Measurements from ENCODE around the gene SMAD7. TPM values are rescaled to one million over a fixed set of nuclear protein-coding genes. Genes with fewer than 3 reads are reported as not detected.

The SMAD7 gene
- polyA plus RNA-seq, 10 donors: 9.2 to 16.2 (median 10.4) TPM

DNA sequence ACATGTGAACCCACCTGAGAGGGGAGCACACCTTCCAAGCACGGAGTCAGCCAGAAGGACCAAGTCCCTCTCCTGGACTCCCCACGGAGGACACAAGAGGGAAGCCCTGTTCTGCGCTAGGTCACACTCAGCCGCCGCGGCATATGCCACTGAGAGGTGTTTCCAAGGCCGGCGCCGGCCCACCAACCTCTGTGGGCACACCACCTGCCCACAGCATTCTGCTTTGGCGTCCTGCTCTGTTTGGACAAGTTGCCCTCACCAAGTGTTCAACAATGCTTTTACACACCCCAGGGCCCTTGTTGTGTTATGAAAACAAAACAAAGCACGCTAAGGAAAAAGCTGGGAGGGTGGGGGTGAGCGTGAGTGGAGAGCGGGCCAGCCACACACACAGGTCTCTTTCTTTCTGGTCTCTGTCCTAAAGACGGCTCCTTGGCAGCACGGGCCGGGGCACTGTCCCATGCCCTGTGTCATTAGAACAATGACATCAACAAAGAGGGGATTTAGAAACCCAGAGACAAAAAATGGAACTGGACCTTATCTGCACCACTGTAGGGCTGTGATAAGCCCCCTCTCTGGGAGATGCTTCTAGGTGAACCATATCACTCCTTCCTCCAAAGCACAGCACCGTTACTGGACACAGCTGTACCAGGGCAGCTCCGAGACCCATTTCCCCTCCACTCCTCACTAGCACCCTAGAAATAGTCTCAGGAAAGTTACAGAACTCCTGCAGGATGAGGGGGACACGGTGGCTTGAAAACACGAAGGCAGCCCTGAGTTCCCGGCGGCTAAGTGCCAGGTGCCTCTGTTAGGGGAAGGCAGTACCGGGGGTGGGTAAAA lies 17.0 kb downstream of the SMAD7 start:
- no peak for DNase-seq

DNA sequence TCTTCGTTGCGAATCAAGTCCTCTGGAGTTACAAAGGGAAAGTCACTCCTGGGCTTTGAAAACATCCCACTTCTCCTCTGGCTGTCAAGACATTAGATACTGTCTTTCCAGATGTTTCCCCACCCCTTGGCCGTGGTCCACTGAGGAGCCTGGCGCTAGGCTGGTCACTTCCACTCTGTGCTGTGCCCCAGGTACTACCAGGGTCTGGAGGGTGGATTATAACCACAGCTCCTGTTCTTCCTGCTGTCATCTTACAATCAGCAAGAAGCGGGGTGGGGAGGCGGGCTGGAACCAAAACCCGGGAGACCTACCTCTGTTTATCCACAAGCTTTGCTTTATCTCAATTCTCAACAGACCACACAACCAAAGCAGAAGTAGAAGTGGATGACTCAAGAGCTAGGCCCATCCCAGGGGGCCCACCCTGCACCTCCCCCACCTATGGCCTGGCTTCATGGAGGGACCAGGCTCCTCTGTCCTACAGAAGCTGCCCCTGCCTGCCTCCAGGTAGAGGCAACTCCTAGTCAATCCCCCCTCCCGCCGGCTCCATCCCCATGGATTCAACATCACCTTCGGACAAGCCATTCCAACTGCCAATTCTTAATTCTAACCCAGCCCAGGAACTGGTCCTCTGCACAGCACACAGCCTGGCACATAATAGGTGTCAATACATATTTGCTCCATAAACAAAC lies 17.8 kb downstream of the SMAD7 start:
- DNase-seq: peak in 1 of 3 donors; percentile 70

DNA sequence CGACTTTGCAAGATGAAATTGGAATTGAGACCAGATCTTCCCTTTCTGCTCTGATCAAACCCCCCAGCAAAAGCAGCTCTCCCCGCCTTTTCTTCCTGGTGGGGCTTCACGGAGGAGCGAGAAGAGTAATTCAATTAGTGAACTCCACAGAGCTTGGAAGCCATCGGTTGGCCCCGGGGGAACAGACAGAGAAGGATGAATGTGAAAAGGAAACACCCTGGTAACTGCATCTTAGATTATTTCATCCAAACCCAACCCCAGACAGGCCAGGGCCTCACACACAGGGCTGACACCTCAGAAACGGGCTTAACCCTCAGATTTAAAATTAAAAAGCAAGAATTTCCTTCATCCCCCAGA lies 18.3 kb downstream of the SMAD7 start:
- DNase-seq: peak in 1 of 3 donors; percentile 61

DNA sequence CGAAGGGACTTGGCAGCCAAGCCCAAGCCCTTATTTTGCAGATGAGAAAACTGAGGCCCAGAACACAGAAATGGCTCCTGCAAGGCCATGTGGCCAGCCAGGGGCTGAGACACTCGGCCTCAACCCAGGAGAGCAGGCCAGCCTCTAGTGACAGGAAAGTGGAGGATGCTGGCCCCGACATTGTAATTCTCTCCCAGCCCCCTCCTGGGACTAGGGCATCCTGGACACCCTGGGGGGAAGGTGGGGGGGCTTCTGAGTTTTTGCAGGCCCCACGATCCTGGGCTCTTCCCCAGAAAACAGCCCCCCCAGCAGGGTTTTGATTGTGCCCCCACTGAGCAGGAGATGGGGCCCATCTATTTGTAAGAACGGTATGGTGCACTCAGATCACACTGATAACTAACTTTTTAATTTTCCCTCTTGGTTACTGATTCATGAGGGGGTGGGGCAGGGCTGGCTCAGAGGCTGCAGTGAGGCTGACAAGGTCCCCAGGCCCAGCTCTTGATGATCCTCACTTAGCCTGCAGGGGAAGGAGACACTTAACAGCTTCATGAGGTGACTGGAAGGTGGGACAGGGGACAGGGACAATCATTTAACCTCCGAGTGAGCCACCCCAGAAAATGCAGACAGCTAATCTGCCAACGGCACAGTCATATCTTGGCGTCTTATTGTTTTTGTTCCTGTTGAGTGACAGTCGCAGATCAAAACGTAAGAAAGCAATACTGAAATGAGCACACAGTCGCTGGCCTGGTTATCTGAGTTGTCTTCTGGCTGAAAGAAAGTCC lies 18.9 kb downstream of the SMAD7 start:
- DNase-seq: peak in 1 of 3 donors; percentile 57

DNA sequence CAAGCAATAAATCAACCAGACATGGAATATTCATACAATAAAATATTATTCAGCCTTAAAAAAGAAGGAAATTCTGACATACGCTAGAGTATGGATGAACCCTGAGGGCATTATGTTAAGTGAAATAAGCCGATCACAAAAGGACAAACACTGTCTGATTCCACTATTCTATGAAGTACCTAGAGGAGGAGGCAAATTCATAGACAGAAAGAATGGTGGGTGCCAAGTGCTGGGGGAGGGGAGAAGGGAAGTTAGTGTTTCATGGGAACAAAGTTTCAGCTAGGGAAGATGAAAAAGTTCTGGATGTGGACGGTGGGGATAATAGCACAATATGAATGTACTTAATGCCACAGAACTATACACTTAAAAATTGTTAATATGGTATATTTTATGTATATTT lies 19.8 kb downstream of the SMAD7 start:
- peak in 1 of 3 donors; percentile 15 for DNase-seq

DNA sequence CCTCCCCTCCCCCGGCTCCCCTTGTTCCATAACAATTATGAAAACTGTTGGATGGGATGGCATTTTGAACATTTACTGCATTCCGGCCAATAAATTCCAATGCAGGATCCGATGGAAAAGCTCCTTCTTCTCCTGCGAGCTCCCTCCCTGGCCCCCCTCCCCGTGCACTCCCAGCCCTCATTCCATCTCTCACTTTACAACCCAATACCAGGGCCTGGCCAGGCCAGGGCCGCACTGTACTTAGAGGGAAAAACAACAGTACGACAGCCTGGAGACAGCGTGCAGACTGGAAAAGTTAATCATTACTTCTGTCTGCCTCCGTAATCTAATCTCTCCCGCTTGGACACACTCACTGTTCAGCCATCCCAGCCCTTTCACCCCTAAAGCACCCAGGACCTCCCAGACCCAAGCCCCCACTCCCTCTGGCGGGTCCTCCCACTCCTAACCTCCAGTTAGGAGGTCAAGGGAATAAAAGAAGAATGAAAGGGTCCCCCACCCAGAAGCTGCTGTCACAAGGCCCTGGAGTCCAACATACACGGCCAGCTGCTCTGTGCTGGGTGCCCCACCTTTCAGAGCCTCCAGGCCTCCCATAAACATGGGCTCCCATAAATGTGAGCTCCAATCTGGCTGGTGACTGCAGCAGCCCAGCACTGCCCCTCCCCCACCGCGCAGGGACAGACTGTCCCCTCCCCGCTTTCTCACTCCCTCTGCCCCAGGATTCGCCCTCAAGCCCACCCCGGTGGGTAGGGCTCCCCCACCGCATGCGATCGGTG lies 20.6 kb downstream of the SMAD7 start:
- DNase-seq: peak in 2 of 3 donors; percentile 60 to 81

DNA sequence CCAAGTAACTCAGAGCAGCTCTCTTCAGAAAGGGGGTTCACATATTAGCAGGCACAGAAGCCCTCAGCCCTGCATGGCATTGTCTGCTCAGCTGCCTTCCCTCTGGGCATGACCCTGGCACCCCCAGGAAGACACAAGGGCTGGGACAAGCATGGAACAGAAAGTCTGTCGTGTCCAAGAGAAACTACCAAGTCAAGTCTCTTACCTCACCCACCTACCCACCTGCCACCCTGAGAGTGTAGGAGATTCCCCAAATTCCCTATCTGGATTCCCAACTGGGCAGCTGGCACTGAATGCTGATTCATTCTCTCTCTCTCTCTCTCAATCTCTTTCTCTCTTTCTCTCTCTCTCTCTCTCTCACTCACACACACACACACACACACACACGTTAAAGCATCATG lies 21.6 kb downstream of the SMAD7 start:
- no peak for DNase-seq

DNA sequence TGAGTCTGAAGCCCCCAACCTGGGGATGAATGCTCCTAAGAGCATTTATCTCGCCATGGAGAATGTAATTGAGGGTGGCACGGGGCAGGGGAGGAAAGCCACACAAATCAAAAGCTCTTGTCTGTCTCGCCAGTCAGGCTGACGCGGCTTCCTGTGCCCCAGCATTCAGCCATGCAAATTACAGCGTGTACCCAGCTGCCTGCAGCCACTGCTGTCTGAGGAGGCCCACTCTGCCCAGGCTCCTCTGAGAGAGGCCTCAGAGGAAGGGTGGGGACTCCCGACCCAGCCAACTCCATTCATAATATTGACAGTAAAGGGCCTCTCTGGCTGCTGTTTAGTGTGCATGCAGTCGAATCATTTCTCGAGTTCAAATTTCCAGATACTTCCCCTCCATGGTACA lies 22.0 kb downstream of the SMAD7 start:
- peak in 1 of 3 donors; percentile 71 for DNase-seq

DNA sequence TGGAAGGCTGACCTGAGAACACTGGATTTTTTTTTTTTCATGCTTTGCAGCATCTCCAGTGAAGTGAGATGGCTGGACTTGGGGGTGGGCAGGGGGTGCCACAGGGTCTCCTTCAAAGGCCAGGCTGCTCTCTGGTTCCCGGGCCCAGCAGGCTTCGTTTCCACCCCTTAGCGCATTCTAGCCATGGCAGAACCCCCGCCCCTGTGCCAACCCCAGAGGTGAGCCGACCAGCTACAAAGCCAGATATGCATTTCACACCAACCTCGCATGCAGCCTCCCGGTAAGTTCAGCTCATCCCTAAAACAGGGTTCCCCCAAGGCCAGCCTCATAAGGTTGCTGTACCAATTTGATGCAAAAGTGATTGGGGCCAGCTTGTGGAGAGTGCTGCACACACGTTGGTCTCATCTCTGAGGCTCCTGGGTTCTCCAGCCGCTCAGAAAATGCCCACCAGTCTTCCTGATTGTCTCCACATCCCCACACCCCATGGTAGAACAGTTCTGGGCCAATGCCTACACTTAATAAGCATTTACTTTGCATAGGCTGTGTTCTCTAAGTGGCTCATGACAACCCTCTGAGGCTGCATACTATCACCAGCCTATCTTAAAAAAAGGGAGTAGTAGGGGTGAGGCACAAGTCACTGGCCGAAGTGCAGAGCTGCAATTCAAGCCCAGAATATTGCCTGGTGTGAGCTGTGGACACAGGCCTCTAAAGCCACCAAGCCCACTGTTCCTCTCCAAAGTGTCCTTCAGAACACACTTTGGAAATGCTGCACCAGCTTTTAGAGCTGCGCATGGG lies 23.3 kb downstream of the SMAD7 start:
- DNase-seq: no peak

DNA sequence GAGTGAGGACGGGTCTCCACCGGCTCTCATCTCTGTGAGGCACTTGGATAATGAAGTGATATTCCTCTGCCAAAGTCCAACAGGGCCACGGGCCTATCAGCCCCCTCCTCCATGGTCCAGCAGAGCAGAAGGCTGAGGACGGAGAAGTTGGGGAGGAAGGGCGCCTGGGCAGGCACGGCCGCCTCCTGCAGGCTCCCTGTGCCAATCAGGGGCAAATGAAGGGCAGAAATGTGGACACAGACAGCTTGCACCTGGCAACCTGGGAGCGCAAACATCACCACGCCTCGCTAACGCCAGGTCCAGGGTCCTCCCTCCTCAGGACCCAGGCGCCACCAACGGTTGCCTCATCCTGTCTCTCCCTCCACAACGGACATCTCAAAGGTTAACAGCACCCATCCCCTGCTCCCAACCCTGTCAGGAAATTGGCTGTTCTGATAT lies 24.3 kb downstream of the SMAD7 start:
- DNase-seq: no peak

DNA sequence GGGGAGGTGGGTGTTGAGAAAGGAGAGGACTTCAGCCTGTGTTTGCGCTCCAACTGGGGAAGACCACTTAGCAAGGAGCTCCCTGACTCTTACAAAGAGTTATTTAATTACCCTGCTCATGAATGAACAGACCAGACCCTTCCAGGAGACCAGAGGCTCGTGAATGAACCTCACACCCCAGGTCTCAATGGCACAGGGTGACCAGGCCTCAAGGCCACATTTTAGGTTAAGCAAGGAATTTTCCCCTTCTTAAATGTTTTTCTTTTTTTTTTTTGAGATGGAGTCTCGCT lies 25.3 kb downstream of the SMAD7 start:
- DNase-seq: no peak

DNA sequence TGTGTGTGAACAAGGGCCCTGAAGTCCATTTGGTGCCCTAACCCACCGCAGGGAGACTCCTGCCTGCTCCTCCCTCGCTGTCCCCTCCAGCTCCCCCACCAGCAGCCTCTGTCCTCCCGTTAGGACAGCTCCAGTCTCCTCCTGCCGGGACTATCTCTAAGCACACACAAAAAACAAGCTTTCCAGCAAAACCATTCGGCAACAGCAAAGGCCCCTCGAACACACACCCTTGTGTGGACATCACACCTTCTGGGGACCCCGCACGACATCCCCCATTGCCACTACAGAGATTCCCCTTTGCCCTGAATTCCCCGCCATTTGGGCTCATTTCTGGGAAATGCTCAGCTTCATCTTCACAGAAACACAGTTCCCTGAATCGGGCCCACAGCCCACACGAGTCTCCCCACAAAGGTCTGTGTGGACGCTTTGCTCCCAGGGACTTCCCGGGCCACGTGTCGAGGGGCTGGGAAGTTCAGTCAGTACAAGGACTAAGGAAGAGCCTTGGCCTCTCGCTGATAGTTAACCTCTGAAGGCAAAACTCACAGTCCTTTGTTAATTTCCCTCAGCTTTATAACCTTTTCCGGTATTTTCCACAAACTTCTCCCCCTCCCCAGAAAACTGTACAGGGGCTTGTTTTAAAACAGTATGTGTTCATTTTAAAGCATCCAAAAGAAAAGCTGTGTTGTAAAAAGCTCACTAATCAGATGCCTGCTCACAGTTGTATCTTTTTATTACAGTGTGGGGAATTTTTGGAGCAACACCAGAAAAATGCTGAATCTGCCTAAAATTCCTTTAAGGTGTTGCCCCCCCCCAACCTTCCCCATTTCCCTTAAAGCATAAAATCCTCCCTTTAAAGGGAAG lies 25.9 kb downstream of the SMAD7 start:
- DNase-seq: peak in 1 of 3 donors; percentile 57

DNA sequence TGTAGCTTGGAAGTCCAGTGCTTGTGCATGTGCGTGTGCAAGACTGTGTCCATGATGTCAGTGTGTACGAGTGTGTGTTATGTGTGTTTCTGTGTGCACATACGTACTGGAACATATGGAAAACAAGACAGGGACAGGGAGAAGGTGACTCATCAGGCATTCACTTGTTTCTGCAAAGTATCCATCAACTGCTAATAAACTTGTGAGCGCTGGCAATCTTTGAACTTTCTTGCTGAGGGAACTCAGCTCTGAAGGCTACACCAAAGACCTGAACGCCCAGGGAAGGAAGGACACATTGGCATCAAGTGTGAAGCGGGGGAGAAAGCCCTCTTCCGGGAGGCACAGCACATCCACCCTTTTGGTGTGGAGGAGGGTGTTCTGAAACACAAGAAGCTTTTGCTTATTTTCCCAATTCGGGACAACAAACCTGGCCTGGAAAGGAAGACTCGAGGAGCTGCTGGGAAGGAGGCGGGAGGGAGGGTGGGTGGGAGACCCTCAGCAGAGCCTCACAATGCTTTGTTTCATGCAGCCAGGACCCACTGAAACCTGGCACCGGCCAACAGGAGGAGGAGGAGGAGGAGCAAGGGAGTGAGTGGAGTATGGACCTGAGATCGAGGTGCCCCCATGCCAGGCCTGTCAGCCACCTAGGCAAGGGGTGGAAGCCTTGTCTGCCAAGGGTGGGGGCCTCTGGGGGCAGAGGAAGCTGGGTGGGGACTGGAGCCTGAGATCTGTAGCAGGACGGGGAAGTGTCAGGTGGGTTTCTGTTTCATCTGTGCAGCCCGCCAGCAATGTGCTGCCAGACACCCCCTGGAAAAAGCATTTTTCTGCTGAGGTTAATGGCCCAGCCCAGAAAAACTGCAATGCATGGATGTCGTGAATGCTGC lies 26.8 kb downstream of the SMAD7 start:
- DNase-seq: peak in 1 of 3 donors; percentile 61

DNA sequence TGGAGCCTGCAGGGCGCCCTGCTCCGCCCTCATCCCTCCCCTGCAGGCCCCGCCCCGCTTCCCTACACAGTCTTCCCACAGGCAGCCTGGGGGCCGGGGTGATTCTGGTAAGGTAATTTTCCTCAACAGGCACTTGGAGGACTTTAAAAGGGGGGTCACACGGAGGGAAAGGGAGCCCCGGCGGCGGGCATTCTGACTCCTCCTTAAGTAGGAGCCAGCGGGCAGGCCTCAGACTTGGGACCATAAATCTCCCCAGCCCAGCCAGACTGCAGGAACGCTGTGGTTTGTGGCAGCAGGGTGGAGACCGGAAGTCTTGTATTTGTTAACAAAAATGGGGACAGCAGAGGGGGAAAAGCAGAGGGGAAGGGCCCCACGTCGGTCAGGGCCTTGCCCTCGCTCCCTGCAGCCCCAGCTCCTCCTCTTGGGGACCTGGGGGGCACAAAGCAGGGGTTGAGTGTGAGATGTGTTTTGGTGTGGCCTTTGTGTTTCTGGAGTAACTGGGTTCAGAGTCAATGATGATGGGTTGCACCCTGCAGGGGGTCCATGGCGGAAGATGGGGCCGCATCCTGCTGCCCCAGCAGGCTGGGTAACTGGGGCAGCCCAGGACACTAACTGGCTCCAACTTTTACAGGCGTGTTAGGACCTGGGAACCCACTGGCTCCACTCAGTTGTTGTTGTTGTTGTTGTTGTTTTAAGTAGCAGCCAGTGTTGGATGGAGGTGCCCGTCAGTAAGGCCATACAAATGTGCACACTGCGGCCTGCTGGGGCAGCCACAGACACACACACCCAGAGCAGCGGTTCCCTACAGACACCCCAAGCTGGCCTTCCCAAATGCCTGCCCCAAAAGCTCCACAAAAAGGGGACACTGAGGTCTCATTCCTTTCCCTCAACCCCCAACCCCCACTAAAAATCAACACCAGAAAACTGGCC lies 27.7 kb downstream of the SMAD7 start:
- peak; percentile 64 to 92 (median 87) for DNase-seq

DNA sequence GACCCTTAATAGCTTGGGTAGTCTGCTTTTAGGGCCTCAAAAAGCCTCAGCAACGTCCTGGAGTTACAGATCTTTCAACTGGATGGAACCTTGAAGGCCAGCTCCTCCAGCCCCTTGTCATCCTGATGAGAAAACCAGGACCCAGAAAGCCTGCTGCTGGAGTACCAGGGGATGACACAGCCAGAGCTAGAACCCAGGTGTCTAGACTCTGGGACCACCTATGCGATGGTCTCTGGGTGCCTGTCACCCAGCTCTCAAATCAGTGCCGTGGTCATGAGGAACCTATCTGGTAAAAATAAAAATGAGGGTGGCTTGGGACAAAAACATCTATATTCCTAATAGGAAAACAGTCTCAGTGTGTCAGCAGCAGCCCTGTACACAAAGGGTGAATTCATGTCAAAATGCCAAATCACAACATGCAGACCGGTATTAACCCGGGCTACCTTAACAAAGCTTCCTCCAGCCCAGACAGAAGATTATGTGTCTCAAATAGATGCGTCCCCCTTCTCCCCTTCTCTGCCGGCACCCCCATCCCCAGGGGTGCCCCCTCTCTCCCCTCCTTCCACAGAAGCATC lies 28.5 kb downstream of the SMAD7 start:
- no peak for DNase-seq

DNA sequence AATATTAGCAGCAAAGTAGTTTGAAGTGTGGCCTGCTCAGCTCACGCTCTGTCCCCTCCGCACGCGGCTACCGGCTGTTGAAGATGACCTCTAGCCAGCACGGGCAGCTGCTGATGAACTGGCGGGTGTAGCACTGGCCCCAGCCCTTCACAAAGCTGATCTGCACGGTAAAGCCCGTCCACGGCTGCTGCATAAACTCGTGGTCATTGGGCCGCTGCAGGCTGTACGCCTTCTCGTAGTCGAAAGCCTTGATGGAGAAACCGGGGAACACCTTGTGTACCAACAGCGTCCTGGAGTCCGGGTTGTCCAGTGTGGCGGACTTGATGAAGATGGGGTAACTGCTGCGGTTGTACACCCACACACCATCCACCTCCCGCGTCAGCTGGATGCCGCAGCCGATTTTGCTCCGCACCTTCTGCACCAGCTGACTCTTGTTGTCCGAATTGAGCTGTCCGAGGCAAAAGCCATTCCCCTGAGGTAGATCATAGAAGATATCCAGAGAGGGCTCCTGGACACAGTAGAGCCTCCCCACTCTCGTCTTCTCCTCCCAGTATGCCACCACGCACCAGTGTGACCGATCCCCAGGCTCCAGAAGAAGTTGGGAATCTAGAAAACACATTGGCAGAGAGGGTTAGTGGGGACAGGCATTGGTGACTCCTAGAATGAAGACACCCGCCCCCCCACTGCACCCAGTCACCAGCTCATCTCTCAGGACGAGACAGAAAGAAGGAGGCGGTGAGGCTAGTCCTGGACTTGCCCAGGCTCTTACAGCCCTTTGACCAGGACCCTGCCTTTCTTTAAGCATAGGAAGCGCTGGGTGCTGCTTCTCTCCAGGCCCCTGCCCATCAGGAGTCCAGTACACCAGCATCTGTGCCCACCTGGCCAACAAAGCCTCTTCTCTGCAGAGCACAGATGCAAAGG lies 29.2 kb downstream of the SMAD7 start:
- DNase-seq: peak in 1 of 3 donors; percentile 42

All from muscle of back (tissue), 11 donors.